NOMO-1 treated with dmso at 0.1 percent for 144 hours (cell line): ENCODE data around the gene CITED4.

ENCODE experiments used
- DNase-seq: peaks from one replicate; lab custom pipeline; 2025; ENCODE audit not compliant: unreplicated experiment; lab: John Stamatoyannopoulos, UW

The CITED4 gene

DNA sequence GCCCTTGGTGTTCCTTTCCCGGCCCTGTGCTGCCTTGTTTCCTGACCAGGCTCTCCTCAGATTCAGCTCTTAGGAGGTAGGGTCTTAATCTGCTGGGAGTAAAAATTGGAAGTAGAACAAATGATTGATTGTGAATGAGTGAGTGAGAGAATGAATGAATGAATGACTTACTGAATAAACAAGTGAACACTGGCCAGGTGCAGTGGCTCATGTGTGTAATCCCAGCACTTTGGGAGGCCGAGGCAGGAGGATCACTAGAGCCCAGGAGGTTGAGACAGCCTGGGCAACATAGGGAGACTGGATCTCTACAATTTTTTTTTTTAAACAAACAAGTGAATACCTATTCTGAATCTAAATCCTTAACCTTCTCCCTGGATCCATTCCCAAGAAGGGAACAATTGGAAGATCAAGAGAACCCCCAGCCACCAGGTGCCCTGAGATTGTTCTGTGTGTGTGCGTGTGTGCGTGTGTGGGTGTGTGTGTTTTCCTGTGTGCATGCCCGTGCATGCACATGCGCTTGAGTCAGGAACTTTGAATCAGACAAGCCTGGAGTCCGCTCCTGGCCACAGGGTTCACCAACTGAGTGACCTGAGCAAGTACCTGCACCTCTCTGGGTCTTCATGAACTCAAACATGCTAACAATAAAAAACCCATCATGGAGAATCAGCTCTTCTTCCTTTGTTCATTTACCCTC, 24.3 kb upstream of the CITED4 start:
- no peak for DNase-seq

DNA sequence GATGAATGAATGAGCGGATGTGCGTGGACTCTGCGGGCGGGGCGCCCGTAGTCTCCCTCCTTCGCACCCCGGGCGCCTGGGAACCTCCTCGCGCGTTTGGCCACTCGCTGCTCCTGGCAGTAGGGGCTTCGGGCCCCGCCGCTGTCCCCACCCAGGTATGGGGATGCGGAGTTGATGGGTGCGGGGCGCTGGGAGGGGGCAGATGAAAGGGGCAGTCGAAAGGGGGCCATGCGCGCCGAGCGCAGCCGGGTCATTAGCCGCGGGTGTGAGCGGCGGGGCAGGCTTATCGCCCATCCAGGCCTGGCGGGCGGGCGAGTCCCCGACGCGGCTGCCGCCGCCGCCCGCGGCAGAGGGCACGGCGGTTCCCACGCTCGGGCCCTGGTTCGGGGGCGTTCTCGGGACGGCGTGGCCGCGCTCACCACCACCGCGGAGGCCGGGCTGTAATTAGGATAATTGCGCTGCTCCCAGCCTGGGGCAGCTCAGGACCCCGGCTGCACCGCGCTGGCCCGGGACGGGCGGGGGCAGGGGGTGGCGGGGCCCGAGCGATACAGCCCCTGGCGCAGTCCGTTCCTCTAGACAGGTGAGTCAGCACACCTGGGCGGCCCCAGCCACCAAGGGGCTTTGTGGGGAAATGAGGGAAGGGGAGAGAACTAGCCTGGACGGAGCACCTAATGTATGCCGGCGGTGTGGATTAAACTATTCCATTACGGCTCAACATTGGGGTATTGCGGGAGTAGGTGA, 22.1 kb upstream of the CITED4 start:
- DNase-seq: no peak

DNA sequence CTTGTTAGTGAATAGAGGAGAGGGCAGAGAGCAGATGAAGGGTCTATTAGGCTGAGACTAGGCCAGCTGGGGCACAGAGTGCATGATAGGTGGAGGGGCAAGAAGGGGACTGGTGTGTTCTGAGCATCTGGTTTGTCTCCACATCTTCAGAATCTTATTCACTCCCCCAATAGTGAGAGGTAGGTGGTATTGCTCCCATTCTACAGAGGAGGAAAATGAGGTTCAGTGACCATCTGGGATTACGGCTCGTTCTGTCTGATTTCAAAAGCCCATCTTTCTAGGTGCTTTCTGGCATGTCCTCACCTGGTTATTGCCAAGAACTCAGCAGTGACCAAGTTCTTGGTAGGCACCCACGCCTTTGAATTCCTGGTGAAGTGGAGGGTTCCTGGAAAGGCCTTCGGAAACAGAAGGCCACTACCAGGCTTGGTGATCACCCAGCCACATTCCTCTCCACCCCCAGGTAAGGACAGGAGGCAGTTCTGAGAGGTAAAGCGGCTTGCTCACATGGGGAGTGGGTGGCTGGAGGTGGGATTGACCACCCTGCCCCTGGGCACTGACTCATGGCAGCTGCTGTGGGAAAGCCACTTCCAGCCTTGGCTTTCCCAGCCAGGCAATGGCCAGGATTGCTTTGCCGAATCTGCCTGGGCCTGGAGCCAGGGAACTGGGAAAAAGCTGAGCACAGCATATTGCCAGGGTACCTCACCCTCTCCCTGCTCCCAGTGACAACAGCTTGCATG, 18.8 kb upstream of the CITED4 start:
- no peak for DNase-seq

DNA sequence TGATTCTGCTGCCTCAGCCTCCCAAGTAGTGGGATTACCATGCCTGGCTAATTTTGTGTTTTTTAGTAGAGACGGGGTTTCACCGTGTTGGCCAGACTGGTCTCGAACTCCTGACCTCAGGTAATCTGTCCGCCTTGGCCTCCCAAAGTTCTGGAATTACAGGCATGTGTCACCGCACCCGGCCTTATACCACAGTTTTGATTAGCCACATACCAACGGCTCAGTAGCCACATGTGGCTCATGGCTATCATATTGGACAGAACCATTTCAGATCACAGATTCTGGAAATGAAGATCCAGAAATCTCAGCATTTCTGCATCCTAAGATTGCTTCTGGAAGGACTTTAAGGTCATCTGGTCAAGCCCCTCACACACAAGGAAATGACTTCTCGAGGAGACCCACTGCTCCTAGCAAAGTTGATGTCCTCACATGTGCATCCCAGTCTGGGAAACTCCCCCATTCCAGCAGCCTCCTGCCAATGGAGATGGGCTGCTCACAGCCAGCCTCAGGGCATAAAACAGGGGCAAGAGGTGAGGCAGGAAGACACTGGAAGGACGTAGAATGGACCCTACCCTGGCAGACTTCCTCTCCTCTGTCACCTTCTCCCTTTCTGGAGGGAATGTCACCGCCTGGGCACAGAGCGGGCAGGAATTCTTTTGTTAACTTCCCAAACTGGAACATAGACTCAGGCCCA, 17.5 kb upstream of the CITED4 start:
- no peak for DNase-seq

DNA sequence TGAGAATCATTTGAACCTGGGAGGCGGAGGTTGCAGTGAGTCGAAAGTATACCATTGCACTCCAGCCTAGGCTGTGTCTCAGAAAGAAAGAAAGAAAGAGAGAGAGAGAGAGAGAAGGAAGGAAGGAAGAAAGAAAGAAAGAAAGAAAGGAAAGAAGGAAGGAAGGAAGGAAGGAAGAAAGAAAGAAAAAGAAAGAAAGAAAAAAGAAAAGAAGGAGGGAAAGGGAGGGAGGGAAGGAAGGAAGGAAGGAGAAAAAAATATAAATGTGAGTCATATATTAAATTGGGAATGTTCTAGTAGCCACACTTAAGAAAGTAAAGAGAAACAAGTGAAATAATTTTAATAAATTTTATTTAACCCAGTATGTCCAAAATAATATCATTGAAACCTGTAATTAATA, 16.7 kb upstream of the CITED4 start:
- no peak for DNase-seq

DNA sequence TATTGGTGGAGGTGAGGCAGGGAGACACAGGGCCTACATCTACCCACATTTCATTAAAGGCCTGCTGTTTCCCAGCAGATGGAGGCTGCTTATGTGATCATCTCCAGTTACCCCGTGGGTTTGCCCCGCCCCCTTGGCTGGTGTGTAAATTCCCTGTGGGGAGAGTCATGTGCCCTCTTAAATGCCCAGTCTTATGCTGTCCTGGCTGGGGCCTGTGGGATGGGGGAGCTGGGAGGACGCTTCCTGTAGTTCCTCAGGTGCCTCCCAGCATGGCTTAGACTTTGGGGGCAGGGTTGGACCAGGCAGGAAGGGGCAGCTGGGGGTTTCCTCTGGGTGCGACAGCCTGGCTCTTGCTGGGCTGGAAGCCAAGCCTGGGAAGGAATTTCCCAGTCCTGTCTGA, 15.5 kb upstream of the CITED4 start:
- DNase-seq: no peak

DNA sequence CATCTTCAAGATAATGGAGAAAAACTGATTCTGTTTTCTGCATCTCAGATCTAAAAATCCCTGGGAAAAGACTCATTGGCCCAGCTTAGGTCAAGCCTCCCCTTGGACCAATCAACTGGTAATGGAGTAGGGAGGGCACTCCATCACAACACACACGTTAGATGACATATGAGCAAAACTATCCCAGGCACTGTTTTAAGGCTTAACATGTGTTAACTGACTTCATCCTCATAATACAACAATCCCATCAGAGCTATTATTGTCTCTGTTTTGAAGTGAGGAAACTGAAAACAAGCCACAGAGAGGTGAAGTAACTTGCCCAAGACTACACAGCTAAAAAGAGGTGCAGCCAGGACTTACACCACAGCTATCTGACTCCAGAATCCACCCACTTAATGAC, 14.7 kb upstream of the CITED4 start:
- no peak for DNase-seq

DNA sequence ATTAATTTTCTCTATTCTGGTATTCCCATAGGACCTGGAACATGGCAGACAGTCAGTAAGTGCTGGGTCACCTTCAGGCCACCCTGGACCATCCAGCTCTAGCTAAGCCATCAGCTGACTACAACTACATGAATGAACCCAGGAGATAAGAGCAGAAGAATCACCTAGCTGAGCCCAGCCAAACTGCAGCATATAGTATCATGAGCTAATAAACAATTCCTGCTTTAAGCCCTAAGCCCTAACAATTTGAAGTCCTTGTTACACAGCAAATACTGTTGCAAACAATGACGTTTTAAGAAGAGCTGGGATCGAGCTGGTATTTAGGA, 14.2 kb upstream of the CITED4 start:
- DNase-seq: no peak

DNA sequence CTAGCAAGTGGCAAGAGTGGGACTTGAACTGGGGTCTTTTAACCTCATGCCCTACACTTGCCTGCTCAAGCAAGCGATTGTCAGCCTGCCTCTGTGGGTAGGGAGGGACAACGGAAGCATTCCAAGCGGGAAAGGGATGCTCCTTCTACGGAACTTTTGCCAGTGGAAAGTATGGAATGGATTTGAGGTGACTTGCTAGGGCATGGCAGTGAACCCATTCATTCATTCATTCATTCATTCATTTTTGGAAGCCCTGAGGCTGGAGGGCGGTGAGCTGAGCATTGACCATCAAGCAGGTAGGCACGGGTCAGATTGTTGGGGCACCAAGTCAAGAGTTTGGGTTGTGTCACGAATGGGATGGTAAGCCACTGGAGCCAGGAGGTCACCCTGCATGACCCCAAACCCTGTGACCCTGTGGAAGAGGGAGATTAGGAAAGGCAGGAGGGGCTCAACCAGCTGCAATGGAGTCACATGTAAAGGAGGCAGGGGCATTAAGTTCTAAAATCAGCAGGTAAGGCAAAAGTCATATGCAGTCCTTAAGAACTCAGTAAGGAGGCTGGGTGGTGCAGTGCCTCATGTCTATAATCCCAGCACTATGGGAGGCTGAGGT, 11.8 kb upstream of the CITED4 start:
- DNase-seq: no peak

DNA sequence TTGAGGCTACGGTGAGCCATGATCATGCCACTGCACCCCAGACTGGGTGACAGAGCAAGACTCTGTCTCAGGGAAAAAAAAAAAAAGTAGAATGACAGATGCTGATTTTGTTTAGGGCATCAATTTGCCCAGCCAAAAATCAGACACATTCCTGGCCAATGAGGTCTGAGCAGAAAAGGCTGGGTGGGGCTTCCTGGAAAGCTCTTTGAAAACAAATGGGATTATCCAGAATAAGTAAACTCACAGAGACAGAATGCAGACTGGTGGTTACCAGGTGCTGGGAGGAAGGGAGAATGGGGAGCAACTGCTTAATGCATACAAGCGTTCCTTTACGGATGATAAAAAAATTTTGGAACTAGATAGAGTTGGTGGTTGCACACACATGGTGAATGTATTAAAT, 10.1 kb upstream of the CITED4 start:
- no peak for DNase-seq

DNA sequence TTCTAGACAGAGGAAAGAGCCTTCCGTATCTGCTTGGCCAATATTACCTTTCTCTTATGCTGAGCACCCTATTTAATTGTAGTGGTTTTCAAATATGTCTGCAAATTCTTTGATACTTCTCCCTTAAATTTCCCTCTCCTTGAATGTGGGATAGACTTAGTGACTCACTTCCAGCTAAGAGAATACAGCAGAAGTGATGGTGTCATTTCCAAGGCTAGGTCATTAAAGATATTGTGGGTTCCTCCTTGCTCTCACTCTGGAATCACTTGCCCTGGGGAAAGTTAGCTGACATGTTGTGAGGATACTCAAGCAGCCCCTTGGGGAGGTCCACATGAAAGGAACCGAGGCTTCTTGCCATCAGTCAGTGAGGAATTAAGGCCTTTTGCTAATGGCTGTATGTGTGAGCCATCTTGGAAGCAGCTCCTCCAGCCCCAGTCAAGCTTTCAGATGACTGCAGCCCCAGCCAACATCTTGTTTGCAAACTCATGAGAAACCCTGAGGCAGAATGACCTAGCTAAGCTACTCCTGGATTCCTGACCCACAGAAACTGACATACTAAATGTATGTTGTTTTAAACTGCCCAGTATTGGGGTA, 8.1 kb upstream of the CITED4 start:
- DNase-seq: no peak

DNA sequence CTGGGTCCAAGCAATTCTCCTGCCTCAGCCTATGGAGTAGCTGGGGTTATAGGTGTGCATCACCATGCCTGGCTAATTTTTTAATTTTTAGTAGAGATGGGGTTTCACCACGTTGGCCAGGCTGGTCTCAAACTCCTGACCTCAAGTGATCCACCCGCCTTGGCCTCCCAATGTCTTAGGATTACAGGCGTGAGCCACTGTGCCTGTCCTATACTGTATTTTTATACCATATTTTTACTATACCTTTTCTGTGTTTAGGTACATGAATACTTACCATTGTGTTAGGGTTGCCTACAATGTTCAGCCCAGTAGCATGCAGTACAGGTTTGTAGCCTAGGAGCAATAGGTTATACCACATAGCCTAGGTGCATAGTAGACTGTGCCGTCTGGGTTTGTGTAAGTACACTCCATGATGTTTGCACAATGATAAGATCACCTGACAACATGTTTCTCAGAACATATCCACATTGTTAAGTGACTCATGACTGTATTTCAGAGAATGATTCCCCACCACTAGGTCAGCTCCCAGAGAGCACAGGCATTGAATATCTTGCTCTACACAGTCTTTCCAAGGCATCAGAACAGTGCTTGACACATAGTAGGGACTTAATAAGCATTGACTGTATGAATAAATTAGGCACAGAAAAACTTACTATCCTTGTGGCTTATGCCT, 6.0 kb upstream of the CITED4 start:
- no peak for DNase-seq

DNA sequence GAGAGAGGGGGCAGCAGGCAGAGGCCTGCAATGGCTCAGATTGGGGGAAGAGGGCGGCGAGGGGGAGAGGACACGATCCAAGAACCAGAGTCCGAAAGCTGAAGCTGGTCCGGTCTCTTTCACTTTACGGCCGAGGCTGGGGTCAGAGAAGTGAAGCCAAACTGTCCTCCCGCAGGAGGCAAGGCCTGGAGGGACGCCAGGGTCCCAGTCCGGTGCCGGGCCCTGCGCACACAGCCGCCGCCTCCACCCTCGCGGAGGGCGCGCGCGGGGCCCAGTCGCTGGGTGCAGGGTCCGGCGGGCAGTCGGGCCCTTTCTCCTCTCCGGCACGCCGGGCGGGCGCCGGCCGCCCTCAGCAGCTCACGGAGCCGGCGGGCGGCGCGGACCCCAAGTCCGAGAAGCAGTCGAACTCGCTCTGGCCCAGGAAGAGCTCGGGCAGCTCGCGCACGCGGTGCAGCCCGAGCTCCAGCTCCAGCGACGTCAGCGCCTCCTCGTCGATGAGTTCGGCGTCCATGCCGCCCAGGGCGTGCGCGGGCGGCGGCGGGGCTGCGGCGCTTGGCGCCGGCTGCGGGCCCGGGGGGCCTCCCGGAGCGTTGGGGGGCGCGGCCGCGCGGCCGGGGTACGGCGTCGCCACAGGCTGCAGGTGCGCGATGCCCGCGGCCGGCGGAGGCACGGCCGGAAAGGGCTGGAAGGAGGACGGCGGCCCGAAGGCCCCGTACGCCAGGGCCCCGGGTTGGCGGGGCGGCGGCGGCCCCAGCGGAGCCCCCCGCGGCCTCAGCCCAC, 749 bp downstream of the CITED4 start:
- no peak for DNase-seq

DNA sequence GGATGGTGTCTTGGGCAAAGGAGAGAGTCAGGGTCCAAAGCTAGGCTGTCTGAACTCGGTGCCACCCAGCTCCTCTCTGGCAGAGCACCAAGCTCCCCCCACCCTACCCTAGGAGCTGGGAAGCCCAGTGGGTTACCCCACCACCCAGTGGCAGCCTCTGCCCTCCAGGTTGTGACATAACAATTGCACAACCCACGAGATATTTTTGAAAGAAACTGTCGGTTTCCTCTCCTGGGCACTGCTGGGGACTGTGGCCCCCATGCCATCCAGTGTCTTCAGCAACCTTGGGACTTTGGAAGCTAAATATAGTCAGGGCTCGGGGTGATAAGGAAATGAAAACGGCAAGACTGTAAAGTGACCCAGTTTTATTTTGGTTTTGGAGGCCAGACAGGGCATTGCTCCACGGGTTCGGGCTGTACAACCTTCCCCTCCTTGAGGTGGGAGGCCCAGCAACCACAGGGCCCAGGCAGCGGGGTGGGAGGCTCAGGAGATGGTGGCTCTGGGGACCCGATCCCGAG, 1.4 kb downstream of the CITED4 start:
- DNase-seq: peak; percentile 93

DNA sequence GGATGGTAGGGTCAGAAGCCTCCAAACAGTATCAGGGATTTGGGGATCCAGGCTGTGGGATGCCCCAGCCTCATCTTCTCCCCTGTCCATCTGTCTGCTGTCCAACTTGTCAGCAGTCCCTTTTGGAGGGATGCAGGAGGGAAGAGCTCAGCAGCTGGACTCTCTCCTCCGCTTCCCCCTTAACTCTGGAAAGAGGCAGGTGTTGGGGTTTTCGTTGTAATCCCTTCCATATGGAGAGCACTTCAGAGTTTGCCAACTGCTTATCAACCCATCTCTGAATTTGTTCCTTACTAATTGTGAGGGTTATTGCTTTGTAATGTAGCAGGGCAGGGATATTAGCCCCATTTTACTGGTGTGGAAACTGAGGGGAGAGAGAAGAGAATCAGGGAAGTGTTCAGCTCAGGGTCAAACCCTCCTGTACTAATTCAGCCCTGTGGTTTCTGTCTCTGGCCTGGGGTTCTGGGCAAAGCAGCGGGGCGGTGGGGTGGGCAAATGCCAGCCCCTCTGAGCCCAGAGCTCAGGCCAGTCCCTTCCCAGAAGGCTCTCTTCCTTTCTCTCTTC, 3.2 kb downstream of the CITED4 start:
- DNase-seq: no peak

DNA sequence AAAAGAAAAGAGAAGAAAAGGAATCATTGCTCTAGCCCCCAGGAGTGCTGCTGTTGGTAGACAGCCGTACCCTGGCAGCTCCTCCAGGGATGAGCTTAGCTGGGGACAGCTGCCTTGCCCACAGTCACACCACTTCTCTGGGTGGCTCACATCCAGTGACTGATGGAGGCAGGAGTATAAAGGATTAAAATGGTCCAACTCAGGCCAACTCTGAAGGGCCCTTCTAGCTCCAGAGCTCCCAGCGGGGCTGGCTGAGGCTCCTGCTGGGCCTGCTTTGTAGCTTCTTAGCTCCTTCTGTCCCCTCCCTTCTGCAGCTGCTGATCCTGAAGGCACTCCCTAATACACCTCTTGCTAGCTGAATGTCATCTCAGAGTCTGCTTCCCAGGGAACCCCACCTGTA, 4.4 kb downstream of the CITED4 start:
- no peak for DNase-seq

DNA sequence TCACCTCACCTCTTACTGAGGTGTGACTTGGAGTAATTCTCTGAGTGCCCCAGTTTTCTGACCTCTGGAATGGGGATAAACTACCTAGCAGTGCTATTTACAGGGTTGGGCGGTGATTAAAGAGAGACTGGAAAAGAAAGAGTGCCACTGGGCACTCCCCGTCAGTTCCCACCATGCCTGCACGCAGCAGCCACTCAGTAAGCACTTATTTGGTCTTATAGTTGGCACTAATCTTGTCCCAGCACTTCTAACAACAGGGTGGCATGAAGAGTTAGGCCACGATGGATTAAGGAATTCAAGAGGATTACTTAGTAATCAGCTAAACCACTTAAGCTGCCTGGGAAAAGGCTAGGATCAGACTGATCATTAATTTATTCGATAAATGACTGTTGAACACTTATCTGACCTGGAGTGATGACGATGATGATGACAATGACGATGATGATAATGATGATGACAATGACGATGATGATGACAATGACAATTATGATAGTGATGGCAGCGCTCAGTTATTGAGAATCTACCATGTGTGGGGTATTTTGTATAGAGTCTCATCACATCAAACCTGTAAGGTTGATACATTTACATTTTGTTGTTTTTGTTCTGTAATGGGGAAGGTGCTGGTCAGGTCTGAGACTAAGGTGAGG, 5.4 kb downstream of the CITED4 start:
- no peak for DNase-seq

DNA sequence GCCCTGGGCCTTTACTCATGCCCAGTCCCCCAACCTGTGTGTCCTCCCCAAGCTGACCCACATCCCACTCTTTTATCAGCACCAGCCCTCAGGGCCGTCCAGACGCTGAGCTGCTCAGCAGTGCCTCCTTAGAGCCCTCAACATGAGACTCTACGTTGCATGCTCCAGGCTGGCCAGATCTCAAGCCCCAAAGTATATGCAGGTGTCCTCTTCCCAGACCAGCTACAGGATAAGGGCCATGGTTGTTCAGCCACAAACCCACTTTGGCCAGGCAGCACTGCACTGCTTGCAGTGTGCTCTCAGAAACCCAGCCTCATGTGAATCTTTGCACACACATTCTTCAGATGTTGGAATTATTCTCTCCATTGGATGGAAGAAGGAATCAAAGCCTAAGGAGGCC, 6.0 kb downstream of the CITED4 start:
- DNase-seq: no peak

DNA sequence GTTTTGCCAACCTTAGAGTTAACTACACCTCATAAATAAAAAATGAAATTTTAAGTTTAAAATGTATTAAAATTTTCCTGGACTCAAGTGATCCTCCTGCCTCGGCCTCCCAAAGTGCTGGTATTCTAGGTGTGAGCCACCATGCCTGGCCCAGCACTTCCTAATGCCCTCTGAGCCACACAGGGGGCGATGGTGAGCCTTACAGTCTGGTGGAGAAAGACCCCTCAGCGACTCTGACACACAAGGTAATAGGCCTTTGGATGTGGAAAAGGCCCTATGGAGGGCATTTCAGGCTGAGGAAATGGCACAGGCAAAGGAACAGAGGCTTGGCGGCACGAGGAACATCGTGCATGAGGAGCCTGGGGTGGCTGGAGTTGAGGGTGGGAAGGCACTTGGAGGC, 6.7 kb downstream of the CITED4 start:
- DNase-seq: no peak
